Endometrium (tissue), 2 donors: Measurements from ENCODE around the gene SFT2D1.

ENCODE experiments used
- FAIRE-seq: peaks from 2 replicates; lab custom pipeline; 2012; peaks lifted over from hg19 to GRCh38; lab: Jason Lieb, UNC
- donor health status: control.
- donor health status: control.

The SFT2D1 gene

DNA sequence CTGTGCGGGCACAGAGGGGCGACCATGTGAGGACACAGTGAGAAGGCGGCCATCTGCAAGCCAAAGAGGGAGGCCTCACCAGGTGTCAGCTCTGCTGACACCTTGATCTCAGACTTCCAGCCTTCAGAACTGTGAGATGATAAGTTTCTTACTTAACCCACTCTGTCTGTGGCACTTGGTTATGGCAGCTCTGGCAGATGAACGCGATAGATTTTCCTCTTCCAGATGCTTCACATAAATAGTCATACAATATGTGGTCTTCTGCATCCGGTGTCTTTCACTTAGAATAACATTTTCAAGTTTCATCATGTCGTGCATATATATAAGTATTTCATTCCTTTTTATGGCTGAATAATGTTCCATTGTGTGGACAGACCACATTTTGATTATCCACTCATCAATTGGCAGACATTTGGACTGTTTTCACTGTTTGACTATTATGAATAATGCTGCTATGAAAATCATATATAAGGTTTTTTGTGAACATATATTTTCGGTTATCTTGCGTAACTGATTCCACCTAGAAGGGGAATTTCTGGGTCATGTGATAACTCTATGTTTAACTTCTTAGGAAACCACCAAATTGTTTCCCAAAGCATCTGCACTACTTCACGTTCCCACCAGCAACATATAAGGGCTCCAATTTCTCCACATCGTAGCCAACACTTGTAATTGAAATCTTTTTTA, 64.3 kb downstream of the SFT2D1 start:
- no peak for FAIRE-seq

DNA sequence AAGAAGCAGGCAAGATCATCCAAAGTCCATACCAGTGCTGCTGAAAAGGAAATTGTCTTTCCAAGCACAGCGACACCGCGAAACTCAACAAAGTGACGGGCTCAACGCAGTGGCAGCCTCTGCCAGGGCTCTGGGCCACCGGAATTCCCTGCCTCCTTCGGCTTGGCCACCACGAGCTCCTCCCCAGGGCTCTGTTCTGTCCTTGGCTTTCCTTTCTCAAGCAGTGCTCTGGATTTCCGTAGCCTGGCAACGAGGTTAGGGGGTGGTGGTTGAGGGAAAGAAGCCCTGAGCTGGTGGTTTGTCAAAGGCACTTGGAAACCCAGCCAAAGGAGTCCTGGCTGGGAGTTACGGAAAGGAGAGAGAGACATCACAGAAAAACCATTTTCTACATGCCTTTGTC, 65.3 kb downstream of the SFT2D1 start:
- FAIRE-seq: no peak

DNA sequence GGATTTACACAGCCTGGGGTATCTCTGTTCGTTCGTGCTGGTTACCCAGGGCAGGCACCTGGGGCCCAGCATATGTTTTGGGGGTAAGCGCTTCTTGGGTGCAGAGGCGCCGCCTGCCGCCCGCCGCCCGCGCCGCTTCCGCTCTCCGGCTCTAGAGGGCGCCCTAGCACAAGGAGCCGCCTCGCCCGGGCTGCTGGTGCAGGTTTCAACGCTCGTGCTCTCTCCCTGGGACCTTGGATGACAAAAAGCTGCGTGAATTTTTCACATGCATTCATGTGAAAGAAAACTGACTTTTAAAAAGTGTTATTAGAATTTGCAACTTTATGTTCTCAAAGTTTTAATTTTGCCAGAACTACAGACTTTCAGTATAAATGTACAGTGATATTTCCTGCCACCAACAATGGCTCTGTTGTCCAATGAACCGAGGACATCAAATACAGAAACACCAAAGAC, 66.6 kb downstream of the SFT2D1 start:
- no peak for FAIRE-seq

DNA sequence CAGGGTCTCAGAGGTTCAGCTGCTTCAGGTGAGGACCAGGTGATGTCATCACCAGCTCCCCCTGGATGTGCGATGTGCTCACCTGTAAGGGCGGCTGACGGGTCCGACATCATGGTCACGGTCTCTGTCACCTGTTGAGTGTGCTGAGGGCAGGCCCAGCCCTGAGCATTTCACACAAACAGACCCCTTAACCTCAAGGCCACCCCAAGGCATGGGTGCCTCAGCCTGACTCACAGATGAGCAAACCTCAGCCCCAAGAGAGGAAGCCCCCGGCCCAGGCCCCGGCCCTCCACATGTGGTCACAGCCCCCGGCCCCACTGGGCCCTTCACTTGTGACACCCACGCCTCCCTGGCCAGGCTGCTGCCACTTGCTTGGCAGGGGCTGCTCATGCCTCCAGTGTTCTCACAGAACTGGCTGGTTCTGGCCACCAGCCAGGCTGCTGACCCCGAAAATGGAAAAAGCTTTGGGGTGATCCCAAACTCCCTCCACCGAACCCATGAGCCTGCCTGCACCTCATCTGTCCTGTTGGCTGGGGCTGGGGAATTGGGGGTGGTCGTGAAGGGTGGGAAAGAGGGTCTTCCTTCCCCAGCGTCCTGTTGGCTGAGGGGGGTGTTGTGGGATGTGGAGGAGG, 67.5 kb downstream of the SFT2D1 start:
- FAIRE-seq: no peak

DNA sequence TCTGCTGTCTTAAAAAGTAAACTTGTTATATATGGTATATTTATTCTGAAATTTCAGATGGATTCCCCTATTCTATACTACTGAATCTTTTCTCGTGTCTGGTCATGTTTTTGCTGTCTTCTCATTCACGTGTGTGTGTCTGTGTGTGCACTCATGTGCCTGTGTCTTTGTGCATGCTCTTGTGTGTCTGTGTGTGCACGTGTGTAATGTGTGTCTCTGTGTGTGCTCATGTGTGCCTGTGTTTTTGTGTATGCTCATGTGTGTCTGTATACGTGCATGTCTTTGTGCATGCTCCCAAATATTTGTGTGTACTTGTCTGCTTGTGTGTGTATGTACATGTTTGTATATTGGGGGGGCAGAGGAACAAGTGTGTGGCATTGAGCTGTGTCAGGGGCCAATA, 68.2 kb downstream of the SFT2D1 start:
- FAIRE-seq: no peak

DNA sequence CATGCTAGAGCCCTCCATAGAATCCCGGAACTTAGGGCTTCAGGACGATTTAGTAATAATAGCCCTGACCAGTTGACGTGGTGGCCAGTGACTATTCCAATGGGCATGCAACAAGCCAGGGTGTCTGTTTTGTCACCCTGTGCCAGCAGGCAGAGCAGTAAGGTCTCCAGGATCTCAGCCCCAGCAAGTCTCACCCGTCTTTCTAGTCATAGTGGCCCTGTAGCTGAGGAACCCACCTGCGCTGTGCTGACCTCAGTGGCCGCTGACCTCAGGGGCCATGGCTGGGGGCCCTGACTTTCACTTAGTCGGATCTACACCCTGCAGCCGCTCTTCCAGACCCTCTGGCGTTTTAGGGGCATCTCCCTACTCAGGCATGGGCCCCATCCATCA, 71.0 kb downstream of the SFT2D1 start:
- no peak for FAIRE-seq

DNA sequence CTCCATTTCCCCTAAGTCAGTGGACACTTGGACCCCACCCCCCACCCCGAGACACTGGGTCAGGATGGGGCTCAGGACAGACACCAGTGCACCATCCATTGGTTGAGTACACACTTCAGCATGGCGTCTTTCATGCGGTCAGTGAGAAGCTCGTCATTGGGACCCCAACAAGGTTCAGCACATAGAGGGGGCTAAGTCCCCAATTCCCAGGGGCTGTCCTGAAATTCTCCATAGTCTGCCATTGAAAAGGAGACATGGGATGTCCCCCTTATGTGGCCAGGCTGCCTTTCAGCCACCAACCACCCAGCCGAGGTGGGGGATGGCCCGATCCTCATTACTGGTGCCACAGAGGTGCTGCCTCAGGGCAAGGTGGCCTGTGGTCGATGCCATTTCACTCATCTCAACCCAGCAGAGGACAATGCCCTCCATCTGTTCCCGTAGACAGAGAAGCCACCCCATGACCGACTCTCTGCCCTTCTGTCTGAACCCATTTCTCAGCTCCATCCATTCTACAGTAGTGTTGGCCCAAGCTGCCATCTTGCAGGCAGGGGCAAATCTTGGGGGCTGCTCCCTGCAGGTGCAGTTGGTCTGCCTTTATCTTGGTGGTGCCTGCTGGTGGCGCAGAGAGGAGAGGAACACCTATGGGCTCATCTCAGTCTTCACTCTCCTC, 71.5 kb downstream of the SFT2D1 start:
- FAIRE-seq: no peak
